H9 (cell line): ENCODE results near the gene PRKCA. TPM values are rescaled to one million over a fixed set of nuclear protein-coding genes. Genes with fewer than 3 reads are reported as not detected.

Experiments used
- DNase-seq: peaks from one replicate; pipeline ENCODE4 v3.0.0-alpha.2; 2017
- H2AFZ ChIP-seq: one replicate; pipeline ENCODE4 v1.6.1; 2013; ENCODE audit warnings: mild to moderate bottlenecking, low read length, control low read depth, moderate library complexity
- H2AK5ac ChIP-seq: 2 replicates; pipeline ENCODE4 v1.6.1; 2013; ENCODE audit warnings: low read length, control low read depth, mixed read lengths; ENCODE audit not compliant: insufficient read length
- H2BK120ac ChIP-seq: one replicate; pipeline ENCODE4 v1.6.1; 2013; ENCODE audit warnings: low read depth, mild to moderate bottlenecking, low read length, control low read depth, inconsistent platforms; ENCODE audit not compliant: poor library complexity, severe bottlenecking
- H2BK12ac ChIP-seq: 2 replicates; pipeline ENCODE4 v1.6.1; 2013; ENCODE audit warnings: low read length, control low read depth, mixed read lengths, low read depth; ENCODE audit not compliant: insufficient read length
- H2BK15ac ChIP-seq: 2 replicates; pipeline ENCODE4 v1.6.1; 2013; ENCODE audit warnings: low read depth, low read length, control low read depth
- H2BK20ac ChIP-seq: one replicate; pipeline ENCODE4 v1.6.1; 2013; ENCODE audit warnings: low read depth, mild to moderate bottlenecking, low read length, control low read depth, inconsistent platforms; ENCODE audit not compliant: poor library complexity, severe bottlenecking
- H2BK5ac ChIP-seq: 2 replicates; pipeline ENCODE4 v1.6.1; 2013; ENCODE audit warnings: low read length, control low read depth, mixed read lengths; ENCODE audit not compliant: insufficient read length
- H3K14ac ChIP-seq: 2 replicates; pipeline ENCODE4 v1.6.1; 2013; ENCODE audit warnings: low read length, control low read depth; ENCODE audit not compliant: insufficient read depth
- H3K18ac ChIP-seq: 2 replicates; pipeline ENCODE4 v1.6.1; 2013; ENCODE audit warnings: low read depth, mild to moderate bottlenecking, mixed read lengths, low read length, control low read depth; ENCODE audit not compliant: insufficient read length
- H3K23ac ChIP-seq: 2 replicates; pipeline ENCODE4 v1.6.1; 2013; ENCODE audit warnings: low read length, control low read depth, mixed read lengths, low read depth; ENCODE audit not compliant: insufficient read length
- H3K23me2 ChIP-seq: 2 replicates; pipeline ENCODE4 v1.6.1; 2013; ENCODE audit warnings: low read depth, mild to moderate bottlenecking, mixed read lengths, low read length, control low read depth; ENCODE audit not compliant: insufficient read length, poor library complexity, severe bottlenecking
- H3K27ac ChIP-seq: 2 replicates; pipeline ENCODE4 v1.5.1; 2013; ENCODE audit warnings: low read length, control low read depth, mixed read lengths, low read depth; ENCODE audit not compliant: insufficient read length
- H3K27me3 ChIP-seq: 2 replicates; pipeline ENCODE4 v1.6.1; 2013; ENCODE audit warnings: low read length, control low read depth, inconsistent platforms; ENCODE audit not compliant: insufficient read depth
- H3K4ac ChIP-seq: 2 replicates; pipeline ENCODE4 v1.6.1; 2013; ENCODE audit warnings: low read depth, mild to moderate bottlenecking, control low read depth, inconsistent platforms, low read length, moderate library complexity
- H3K4me1 ChIP-seq: 2 replicates; pipeline ENCODE4 v1.6.1; 2013; ENCODE audit warnings: low read length, control low read depth, inconsistent platforms; ENCODE audit not compliant: insufficient read depth
- H3K4me2 ChIP-seq: 2 replicates; pipeline ENCODE4 v1.6.1; 2013; ENCODE audit warnings: low read length, control low read depth, mixed read lengths; ENCODE audit not compliant: insufficient read length, insufficient read depth
- H3K56ac ChIP-seq: 2 replicates; pipeline ENCODE4 v1.6.1; 2013; ENCODE audit warnings: low read depth, mild to moderate bottlenecking, mixed read lengths, low read length, control low read depth; ENCODE audit not compliant: insufficient read length
- H3K79me1 ChIP-seq: 2 replicates; pipeline ENCODE4 v1.6.1; 2013; ENCODE audit warnings: low read depth, mild to moderate bottlenecking, moderate library complexity, low read length, control low read depth, inconsistent platforms; ENCODE audit not compliant: insufficient read depth, poor library complexity, severe bottlenecking
- H3K79me2 ChIP-seq: 2 replicates; pipeline ENCODE4 v1.6.1; 2013; ENCODE audit warnings: low read length, control low read depth, inconsistent platforms; ENCODE audit not compliant: insufficient read depth
- H3K9ac ChIP-seq: 2 replicates; pipeline ENCODE4 v1.6.1; 2013; ENCODE audit warnings: low read length, control low read depth, mixed read lengths; ENCODE audit not compliant: insufficient read length; ENCODE audit errors: extremely low read depth
- H3K9me3 ChIP-seq: one replicate; pipeline ENCODE4 v1.6.1; 2013; ENCODE audit warnings: low read depth, low read length, inconsistent platforms; ENCODE audit not compliant: control insufficient read depth
- H3T11ph ChIP-seq: one replicate; pipeline ENCODE4 v1.6.1; 2013; ENCODE audit warnings: mild to moderate bottlenecking, low read length, control low read depth, inconsistent platforms
- H4K20me1 ChIP-seq: one replicate; pipeline ENCODE4 v1.6.1; 2013; ENCODE audit not compliant: control insufficient read depth, insufficient read length, insufficient read depth
- H4K5ac ChIP-seq: 2 replicates; pipeline ENCODE4 v1.6.1; 2013; ENCODE audit warnings: low read depth, mild to moderate bottlenecking, mixed read lengths, low read length, control low read depth; ENCODE audit not compliant: insufficient read length
- H4K8ac ChIP-seq: replicated peaks from 2 replicates; pipeline ENCODE4 v1.6.1; 2013; ENCODE audit warnings: low read length, control low read depth, mixed read lengths, low read depth; ENCODE audit not compliant: insufficient read length
- H4K91ac ChIP-seq: 2 replicates; pipeline ENCODE4 v1.6.1; 2013; ENCODE audit warnings: low read depth, mild to moderate bottlenecking, moderate library complexity, mixed read lengths, low read length, control low read depth; ENCODE audit not compliant: insufficient read length
- H3K27ac Mint-ChIP-seq, 3 experiments: 2 replicates in 2 of 3; 3 replicates in 1 of 3; pipeline ENCODE4 v1.8.0; 2020 to 2021; ENCODE audit warnings: mixed read lengths in 3 of 3, mild to moderate bottlenecking in 1 of 3, moderate library complexity in 1 of 3
- H3K27me3 Mint-ChIP-seq: 2 replicates; pipeline ENCODE4 v1.8.0; 2021; ENCODE audit warnings: low read depth, mild to moderate bottlenecking, moderate library complexity, mixed read lengths
- H3K36me3 Mint-ChIP-seq, 3 experiments: 2 replicates in 2 of 3; 3 replicates in 1 of 3; pipeline ENCODE4 v1.8.0; 2020 to 2021; ENCODE audit warnings: low read depth in 3 of 3, mixed read lengths in 3 of 3; ENCODE audit not compliant: insufficient read depth in 1 of 3
- H3K4me1 Mint-ChIP-seq, 2 experiments: 2 replicates each; pipeline ENCODE4 v1.8.0; 2020; ENCODE audit warnings: mixed read lengths in 2 of 2
- H3K4me3 Mint-ChIP-seq, 2 experiments: 2 replicates in 1 of 2; 3 replicates in 1 of 2; pipeline ENCODE4 v1.8.0; 2020 to 2021; ENCODE audit warnings: mild to moderate bottlenecking in 2 of 2, mixed read lengths in 2 of 2, moderate library complexity in 1 of 2
- H3K9me3 Mint-ChIP-seq, 2 experiments: 2 replicates in 1 of 2; 3 replicates in 1 of 2; pipeline ENCODE4 v1.8.0; 2020; ENCODE audit warnings: mild to moderate bottlenecking in 2 of 2, mixed read lengths in 2 of 2, moderate library complexity in 1 of 2
- WGBS: extraction: QIAGEN DNeasy Blood & Tissue Kit; methylation state at CpG from one replicate; pipeline ENCODE4 v1.1.7; 2013; ENCODE audit warnings: missing lambda C conversion rate, low lambda C conversion rate, mixed read lengths; ENCODE audit not compliant: insufficient read length; ENCODE audit errors: extremely low coverage; 5-methylcytosine and 5-hydroxymethylcytosine counted together
- total RNA-seq: library from RNA; stranded (reverse); gene quantifications from 2 replicates; pipeline ENCODE4 v1.2.1, GENCODE V29; 2021
- TF ChIP-seq, protein P1 (sequence below): fragments of 200-600 bp; sonication (generic); conservative IDR thresholded peaks from 3 replicates; pipeline ENCODE4 v1.8.0; 2021; ENCODE audit warnings: antibody characterized with exemption, mild to moderate bottlenecking

PRKCA gene
- total RNA-seq, 1 experiment from 2014 or later: 10.5 TPM

- Histone ChIP-seq H4K5ac (no peak overlapping the region), H4K91ac (no peak overlapping the region), H3K9me3 (no peaks in the 10 kb centered on the region), H2AK5ac (no peak overlapping the region), H4K8ac (no peak overlapping the region), H3K79me1 (no peaks in the 10 kb centered on the region), H3K14ac (no peak overlapping the region), H3T11ph (no peak overlapping the region), H2BK15ac (no peak overlapping the region), H3K4ac (no peak overlapping the region), H3K56ac (no peak overlapping the region), H3K79me2 (no peaks in the 10 kb centered on the region), H3K27me3 (no peaks in the 10 kb centered on the region; the same call in 1 of the 2 replicates), H3K23ac (no peak overlapping the region), H3K27ac (no peak overlapping the region), H3K4me2 (no peak overlapping the region), H2BK20ac (no peak overlapping the region), H3K4me1 (peaks cover 7% of the 10 kb centered on the region), H3K18ac (no peak overlapping the region), H3K9ac (no peak overlapping the region), H2BK5ac (no peak overlapping the region), H2BK120ac (no peak overlapping the region), H4K20me1 (no peaks in the 10 kb centered on the region), H2AFZ (no peak overlapping the region), H3K23me2 (no peaks in the 10 kb centered on the region), H2BK12ac (no peak overlapping the region)
- H3K9me3 Mint-ChIP-seq: no peaks in the 10 kb centered on the region
- H3K27me3 Mint-ChIP-seq: no peaks in the 10 kb centered on the region
- no CpG with 5 or more reads among the region's 11 CpGs for WGBS
- H3K4me3 Mint-ChIP-seq: no peak overlapping the region
- no peaks in the 10 kb centered on the region for H3K36me3 Mint-ChIP-seq
- H3K27ac Mint-ChIP-seq: no peak overlapping the region; a peak in 1 of 7 replicates
- no peak for DNase-seq
- TF ChIP-seq, protein P1, sequence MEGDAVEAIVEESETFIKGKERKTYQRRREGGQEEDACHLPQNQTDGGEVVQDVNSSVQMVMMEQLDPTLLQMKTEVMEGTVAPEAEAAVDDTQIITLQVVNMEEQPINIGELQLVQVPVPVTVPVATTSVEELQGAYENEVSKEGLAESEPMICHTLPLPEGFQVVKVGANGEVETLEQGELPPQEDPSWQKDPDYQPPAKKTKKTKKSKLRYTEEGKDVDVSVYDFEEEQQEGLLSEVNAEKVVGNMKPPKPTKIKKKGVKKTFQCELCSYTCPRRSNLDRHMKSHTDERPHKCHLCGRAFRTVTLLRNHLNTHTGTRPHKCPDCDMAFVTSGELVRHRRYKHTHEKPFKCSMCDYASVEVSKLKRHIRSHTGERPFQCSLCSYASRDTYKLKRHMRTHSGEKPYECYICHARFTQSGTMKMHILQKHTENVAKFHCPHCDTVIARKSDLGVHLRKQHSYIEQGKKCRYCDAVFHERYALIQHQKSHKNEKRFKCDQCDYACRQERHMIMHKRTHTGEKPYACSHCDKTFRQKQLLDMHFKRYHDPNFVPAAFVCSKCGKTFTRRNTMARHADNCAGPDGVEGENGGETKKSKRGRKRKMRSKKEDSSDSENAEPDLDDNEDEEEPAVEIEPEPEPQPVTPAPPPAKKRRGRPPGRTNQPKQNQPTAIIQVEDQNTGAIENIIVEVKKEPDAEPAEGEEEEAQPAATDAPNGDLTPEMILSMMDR: no peak
- H3K4me1 Mint-ChIP-seq: no peaks in the 10 kb centered on the region; a peak in 2 of 4 replicates
These were observed 138.8 kb downstream of the PRKCA start for GRCh38 chr17:66441101-66441661.
